C4-2B (cell line): ENCODE data around the gene MCF2L2.

ENCODE experiments used
- ZFX ChIP-seq: fragments of 450-650 bp; IDR thresholded peaks from 2 replicates; pipeline ENCODE4 v1.6.1; 2017
- TF ChIP-seq, protein P1 (sequence below): fragments of 450-650 bp; conservative IDR thresholded peaks from 2 replicates; pipeline ENCODE4 v1.5.1; 2017; ENCODE audit warnings: mild to moderate bottlenecking

- TF ChIP-seq, protein P1, sequence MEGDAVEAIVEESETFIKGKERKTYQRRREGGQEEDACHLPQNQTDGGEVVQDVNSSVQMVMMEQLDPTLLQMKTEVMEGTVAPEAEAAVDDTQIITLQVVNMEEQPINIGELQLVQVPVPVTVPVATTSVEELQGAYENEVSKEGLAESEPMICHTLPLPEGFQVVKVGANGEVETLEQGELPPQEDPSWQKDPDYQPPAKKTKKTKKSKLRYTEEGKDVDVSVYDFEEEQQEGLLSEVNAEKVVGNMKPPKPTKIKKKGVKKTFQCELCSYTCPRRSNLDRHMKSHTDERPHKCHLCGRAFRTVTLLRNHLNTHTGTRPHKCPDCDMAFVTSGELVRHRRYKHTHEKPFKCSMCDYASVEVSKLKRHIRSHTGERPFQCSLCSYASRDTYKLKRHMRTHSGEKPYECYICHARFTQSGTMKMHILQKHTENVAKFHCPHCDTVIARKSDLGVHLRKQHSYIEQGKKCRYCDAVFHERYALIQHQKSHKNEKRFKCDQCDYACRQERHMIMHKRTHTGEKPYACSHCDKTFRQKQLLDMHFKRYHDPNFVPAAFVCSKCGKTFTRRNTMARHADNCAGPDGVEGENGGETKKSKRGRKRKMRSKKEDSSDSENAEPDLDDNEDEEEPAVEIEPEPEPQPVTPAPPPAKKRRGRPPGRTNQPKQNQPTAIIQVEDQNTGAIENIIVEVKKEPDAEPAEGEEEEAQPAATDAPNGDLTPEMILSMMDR: no peak
- TF ChIP-seq ZFX: no peak
Measured at GRCh38 chr3:183195266-183195665, 233.2 kb downstream of the MCF2L2 start.
